GM20431 (cell line): ENCODE data around the gene ZC3H11A.
"Not testable (repeated sequence)": the region's sequence is repeated elsewhere in the genome, so short reads cannot be mapped to it uniquely, and the experiment has no call there.

Experiments
- in situ Hi-C: fragments of 300-500 bp; cut with MseI, MboI; formaldehyde crosslinking; loops from one replicate; pipeline ENCODE4 v1.15.0; 2020; ENCODE audit warnings: low sequenced_read_pairs; ENCODE audit not compliant: unreplicated experiment

The ZC3H11A gene

GRCh38 chr1:203829247-203829646, 33.8 kb downstream of the ZC3H11A start:
- in situ Hi-C loops, result not testable (repeated sequence)

- in situ Hi-C loops, result no loop called here
Measured at GRCh38 chr1:203835476-203835875, 40.1 kb downstream of the ZC3H11A start.

DNA sequence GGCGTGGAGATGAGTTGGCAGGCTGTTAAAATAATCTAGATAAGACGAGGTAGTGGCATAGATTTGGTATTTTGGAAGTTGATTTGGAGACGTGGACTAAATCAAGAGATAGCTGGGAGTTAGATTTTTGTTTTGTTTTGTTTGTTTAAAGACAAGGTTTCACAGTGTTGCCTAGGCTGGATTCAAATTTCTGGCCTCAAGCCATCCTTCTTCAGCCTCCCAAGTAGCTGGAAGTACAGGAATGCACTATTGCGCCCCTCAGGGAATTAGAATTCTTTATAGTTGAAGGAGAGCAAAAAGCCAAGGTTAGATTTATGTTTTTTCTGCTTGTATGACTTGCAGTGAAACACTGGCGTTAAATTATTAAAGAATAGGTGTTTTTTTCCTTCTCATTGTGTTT, 43.7 kb downstream of the ZC3H11A start:
- in situ Hi-C loops, result no loop called here

DNA sequence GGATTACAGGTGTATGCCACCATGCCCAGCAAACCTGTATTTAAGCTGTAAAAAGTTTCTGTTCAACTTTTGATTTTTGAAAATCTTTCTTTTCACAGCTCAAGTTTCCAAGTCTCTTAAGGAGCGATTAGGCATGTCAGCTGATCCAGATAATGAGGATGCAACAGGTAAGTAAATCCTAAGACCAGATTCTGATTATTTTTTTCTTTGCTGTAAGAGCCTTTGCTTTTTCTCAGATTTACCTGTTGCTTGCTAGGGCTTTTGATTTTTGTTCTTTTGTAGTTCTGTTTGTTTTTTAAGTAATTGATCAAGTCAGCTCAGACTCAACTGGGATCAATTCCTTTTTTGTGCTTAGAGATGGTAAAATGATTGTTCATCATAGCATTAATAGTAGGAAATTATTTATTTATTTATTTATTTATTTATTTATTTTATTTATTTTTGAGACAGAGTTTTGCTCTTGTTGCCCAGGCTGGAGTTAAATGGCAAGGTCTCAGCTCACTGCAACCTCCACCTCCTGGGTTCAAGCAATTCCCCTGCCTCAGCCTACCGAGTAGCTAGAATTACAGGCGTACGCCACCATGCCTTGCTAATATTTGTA, 44.9 kb downstream of the ZC3H11A start:
- in situ Hi-C loops, result no loop called here

- in situ Hi-C loops, result no loop called here
Measured at GRCh38 chr1:203842559-203842876, 47.1 kb downstream of the ZC3H11A start.

- in situ Hi-C loops, result no loop called here
Measured at GRCh38 chr1:203843435-203843834, 48.0 kb downstream of the ZC3H11A start.
